HEK293 (cell line): ENCODE measurements around the gene ZNF616.
"Not testable (repeated sequence)": the region's sequence is repeated elsewhere in the genome, so short reads cannot be mapped to it uniquely, and the experiment has no call there.

ENCODE experiments used
- CTCF ChIA-PET: fragments of 350-600 bp; formaldehyde crosslinking; extraction: SDS; loops from one replicate; lab custom pipeline; 2021; ENCODE audit warnings: antibody characterized with exemption; lab: Yijun Ruan, JAX
- POLR2A ChIA-PET: fragments of 300-600 bp; formaldehyde crosslinking; extraction: SDS; loops from one replicate; lab custom pipeline; 2020; ENCODE audit warnings: antibody characterized with exemption, inconsistent platforms; lab: Yijun Ruan, JAX
- H3K27ac ChIP-seq: fragments of 200-500 bp; sonication (Bioruptor generic); 2 replicates; pipeline ENCODE4 v1.5.1; 2014; ENCODE audit warnings: low read depth, low read length, control low read depth, inconsistent platforms; ENCODE audit errors: extremely low read depth
- H3K36me3 ChIP-seq, 2 experiments: fragments of 200-500 bp in 1 of 2; sonication (Bioruptor generic) in 1 of 2; 1 replicate in 1 of 2; 2 replicates in 1 of 2; pipeline ENCODE4 v1.5.1; 2014 to 2017; ENCODE audit warnings: inconsistent platforms in 2 of 2, low read length in 2 of 2; ENCODE audit not compliant: control insufficient read depth in 2 of 2, insufficient read depth in 1 of 2
- H3K4me1 ChIP-seq: fragments of 200-500 bp; sonication (Bioruptor generic); 2 replicates; pipeline ENCODE4 v1.5.1; 2014; ENCODE audit warnings: mild to moderate bottlenecking, low read length, inconsistent platforms; ENCODE audit not compliant: control insufficient read depth, insufficient read depth
- H3K4me3 ChIP-seq: 2 replicates; pipeline ENCODE4 v1.5.1; 2011; ENCODE audit warnings: low read depth, mild to moderate bottlenecking, control low read depth, low read length, moderate library complexity
- H3K9me3 ChIP-seq: fragments of 200-500 bp; sonication (Bioruptor generic); 2 replicates; pipeline ENCODE4 v1.5.1; 2014; ENCODE audit warnings: low read depth, low read length, inconsistent platforms; ENCODE audit not compliant: control insufficient read depth, insufficient read depth
- BCL11A ChIP-seq: fragments of 450-650 bp; formaldehyde crosslinking; IDR thresholded peaks from 2 replicates; pipeline ENCODE4 v1.5.1; 2016; ENCODE audit warnings: low read depth, missing biosample characterization, missing genetic modification characterization
- GFI1B ChIP-seq: fragments of 450-650 bp; formaldehyde crosslinking; IDR thresholded peaks from 2 replicates; pipeline ENCODE4 v1.5.1; 2016; ENCODE audit warnings: missing biosample characterization, missing genetic modification characterization
- HOXA7 ChIP-seq: sonication (generic); formaldehyde crosslinking; IDR thresholded peaks from 2 replicates; pipeline ENCODE4 v1.8.1; 2022; ENCODE audit warnings: missing genetic modification reagents, borderline replicate concordance
- KLF1 ChIP-seq: fragments of 450-650 bp; formaldehyde crosslinking; IDR thresholded peaks from 2 replicates; pipeline ENCODE4 v1.5.1; 2016; ENCODE audit warnings: missing biosample characterization, missing genetic modification characterization
- MYNN ChIP-seq: fragments of 450-650 bp; formaldehyde crosslinking; IDR thresholded peaks from 2 replicates; pipeline ENCODE4 v1.5.1; 2016; ENCODE audit warnings: missing biosample characterization, missing genetic modification characterization, borderline replicate concordance
- OVOL3 ChIP-seq: fragments of 450-650 bp; formaldehyde crosslinking; IDR thresholded peaks from 2 replicates; pipeline ENCODE4 v1.5.1; 2016; ENCODE audit warnings: missing biosample characterization, missing genetic modification characterization
- TCF7L2 ChIP-seq: IDR thresholded peaks from 2 replicates; pipeline ENCODE4 v1.6.1; 2011; ENCODE audit warnings: low read depth, mild to moderate bottlenecking, inconsistent platforms, low read length, moderate library complexity, borderline replicate concordance
- ZNF184 ChIP-seq: fragments of 450-650 bp; IDR thresholded peaks from 2 replicates; pipeline ENCODE4 v1.5.1; 2018; ENCODE audit warnings: missing biosample characterization, mild to moderate bottlenecking, missing genetic modification characterization
- ZNF335 ChIP-seq: fragments of 450-650 bp; formaldehyde crosslinking; conservative IDR thresholded peaks from 2 replicates; pipeline ENCODE4 v1.5.1; 2016; ENCODE audit warnings: missing biosample characterization, missing genetic modification characterization
- ZNF350 ChIP-seq: fragments of 450-650 bp; formaldehyde crosslinking; IDR thresholded peaks from 2 replicates; pipeline ENCODE4 v1.5.0; 2017; ENCODE audit warnings: missing biosample characterization, mild to moderate bottlenecking, missing genetic modification characterization
- ZNF571 ChIP-seq: fragments of 450-650 bp; formaldehyde crosslinking; IDR thresholded peaks from 2 replicates; pipeline ENCODE4 v1.5.0; 2017; ENCODE audit warnings: missing biosample characterization, missing genetic modification characterization
- ZNF624 ChIP-seq: fragments of 450-650 bp; formaldehyde crosslinking; IDR thresholded peaks from 2 replicates; pipeline ENCODE4 v1.5.1; 2017; ENCODE audit warnings: missing biosample characterization, missing genetic modification characterization
- ZNF76 ChIP-seq: fragments of 450-650 bp; formaldehyde crosslinking; IDR thresholded peaks from 2 replicates; pipeline ENCODE4; 2016; ENCODE audit warnings: low read depth, missing biosample characterization, missing genetic modification characterization, borderline replicate concordance
- TF ChIP-seq, protein P1 (sequence below): fragments of 450-650 bp; formaldehyde crosslinking; IDR thresholded peaks from 2 replicates; pipeline ENCODE4 v1.5.1; 2017; ENCODE audit warnings: missing biosample characterization, missing genetic modification characterization
- TF ChIP-seq, protein P2 (sequence below): fragments of 450-650 bp; formaldehyde crosslinking; IDR thresholded peaks from 2 replicates; pipeline ENCODE4 v1.5.1; 2017; ENCODE audit warnings: missing biosample characterization, mild to moderate bottlenecking, missing genetic modification characterization, moderate library complexity
- TF ChIP-seq, protein P3 (sequence below): fragments of 450-650 bp; formaldehyde crosslinking; conservative IDR thresholded peaks from 2 replicates; pipeline ENCODE4 v1.5.1; 2016; ENCODE audit warnings: low read depth, missing biosample characterization, missing genetic modification characterization
- TF ChIP-seq, protein P4 (sequence below): fragments of 450-650 bp; formaldehyde crosslinking; IDR thresholded peaks from 2 replicates; pipeline ENCODE4 v1.5.1; 2016; ENCODE audit warnings: missing biosample characterization, missing genetic modification characterization
- TF ChIP-seq, protein P5 (sequence below): fragments of 450-650 bp; formaldehyde crosslinking; IDR thresholded peaks from 2 replicates; pipeline ENCODE4 v1.5.1; 2016; ENCODE audit warnings: missing biosample characterization, missing genetic modification characterization
- TF ChIP-seq, protein P6 (sequence below): fragments of 450-650 bp; formaldehyde crosslinking; IDR thresholded peaks from 2 replicates; pipeline ENCODE4 v1.5.1; 2016; ENCODE audit warnings: missing biosample characterization, missing genetic modification characterization

ZNF616 gene

DNA sequence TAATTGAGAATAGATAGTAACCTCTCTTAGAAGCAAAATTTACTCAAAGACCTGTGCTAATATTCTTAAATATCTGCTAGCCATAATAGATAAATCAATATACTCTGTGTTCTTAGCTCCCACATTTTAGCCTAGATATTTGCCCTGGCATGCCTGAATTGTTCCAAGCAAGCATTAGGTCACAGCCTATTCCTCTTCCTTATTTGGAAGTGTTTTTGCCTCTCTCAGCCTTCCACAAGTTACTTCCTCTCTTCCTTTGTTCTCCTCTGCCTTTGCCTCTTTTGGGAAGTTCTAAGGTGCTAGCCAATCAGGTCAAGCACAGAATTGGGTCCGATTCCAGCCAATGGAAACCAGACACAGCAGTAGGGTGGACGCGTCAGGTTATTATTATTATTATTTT is 43.3 kb downstream of the ZNF616 start:
- CTCF ChIA-PET, H3K9me3 ChIP-seq, POLR2A ChIA-PET, H3K4me3 ChIP-seq, H3K27ac ChIP-seq, H3K4me1 ChIP-seq: not testable (repeated sequence)
- peaks cover 9 to 23% of the 10 kb centered on the region in 2 experiments; a peak in 2 of 3 replicates for H3K36me3 ChIP-seq

DNA sequence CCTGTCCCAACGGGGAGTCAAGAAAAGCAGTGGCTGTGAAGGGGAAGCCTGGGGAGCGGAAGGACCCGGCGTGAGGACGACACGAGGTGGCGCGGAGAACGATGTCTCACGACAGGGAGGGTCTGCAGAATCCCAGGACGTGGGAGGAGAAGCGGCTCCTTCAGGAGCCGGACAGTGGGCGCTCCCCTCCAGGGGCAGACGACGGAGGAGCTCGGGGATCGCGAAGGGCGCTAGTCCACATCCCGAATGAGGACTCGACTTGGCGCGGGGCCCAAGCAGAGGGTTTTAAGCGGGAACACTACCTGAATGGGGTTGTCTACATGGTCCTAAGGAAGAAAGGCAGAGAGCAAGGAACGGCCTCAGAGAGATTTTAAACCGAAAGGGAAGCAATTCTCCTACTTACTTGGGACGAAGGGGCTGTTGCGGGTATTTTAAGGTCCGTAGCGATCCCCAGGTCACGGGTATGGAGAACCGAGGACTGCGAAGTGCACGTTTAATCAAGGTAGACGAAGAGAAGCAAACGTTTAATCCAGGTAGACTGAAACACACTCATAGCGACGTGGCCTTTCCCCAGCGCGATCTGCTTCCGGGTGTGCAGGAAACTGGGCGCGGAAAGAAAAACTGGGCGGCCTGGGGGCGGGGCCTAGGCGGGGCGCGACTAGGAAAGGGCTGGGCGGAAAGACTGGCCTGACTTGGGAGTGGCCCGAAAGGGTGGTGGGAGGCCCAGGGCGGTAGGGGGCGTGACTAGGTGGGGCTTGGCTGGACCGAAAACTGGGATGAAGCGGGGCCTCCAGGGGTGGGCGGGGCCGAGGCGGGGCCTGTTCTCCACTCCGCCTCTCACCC is 44.3 kb downstream of the ZNF616 start, which contains the start of gene ZNF841:
ZNF841 (minus strand) TSS at position 594 of the 843 bp plus-strand sequence. CDS start 10,964 bp downstream, outside the sequence.
- ChIA-PET POLR2A (interaction anchor here (0.9 kb wide), 1 partner anchor 94 kb away, joined by 7 read pairs; no protein-coding TSS in a partner anchor), CTCF (no interaction called here)
- H3K4me1 ChIP-seq, result no peaks in the 10 kb centered on the region
- H3K36me3 ChIP-seq, result peaks cover 9 to 32% of the 10 kb centered on the region in 2 experiments; a peak in 2 of 3 replicates
- peak within 1 kb of the TSS; percentile 92 for H3K4me3 ChIP-seq
- peaks cover 2% of the 10 kb centered on the region for H3K9me3 ChIP-seq
- peak within 1 kb of the TSS; percentile 43; the same call in 1 of the 2 replicates for H3K27ac ChIP-seq
- TF ChIP-seq, protein P1, sequence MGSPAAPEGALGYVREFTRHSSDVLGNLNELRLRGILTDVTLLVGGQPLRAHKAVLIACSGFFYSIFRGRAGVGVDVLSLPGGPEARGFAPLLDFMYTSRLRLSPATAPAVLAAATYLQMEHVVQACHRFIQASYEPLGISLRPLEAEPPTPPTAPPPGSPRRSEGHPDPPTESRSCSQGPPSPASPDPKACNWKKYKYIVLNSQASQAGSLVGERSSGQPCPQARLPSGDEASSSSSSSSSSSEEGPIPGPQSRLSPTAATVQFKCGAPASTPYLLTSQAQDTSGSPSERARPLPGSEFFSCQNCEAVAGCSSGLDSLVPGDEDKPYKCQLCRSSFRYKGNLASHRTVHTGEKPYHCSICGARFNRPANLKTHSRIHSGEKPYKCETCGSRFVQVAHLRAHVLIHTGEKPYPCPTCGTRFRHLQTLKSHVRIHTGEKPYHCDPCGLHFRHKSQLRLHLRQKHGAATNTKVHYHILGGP (tag by site-specific recombination), result no peak
- 0 out of 2 replicates have a peak, but pooled peaks have one; percentile 45 for TF ChIP-seq ZNF350 (tag by site-specific recombination)
- no peak for TF ChIP-seq ZNF624 (tag by site-specific recombination)
- TF ChIP-seq HOXA7 (CRISPR knock-in tag), result no peak
- TF ChIP-seq BCL11A (tag by site-specific recombination), result no peak
- TF ChIP-seq, protein P2, sequence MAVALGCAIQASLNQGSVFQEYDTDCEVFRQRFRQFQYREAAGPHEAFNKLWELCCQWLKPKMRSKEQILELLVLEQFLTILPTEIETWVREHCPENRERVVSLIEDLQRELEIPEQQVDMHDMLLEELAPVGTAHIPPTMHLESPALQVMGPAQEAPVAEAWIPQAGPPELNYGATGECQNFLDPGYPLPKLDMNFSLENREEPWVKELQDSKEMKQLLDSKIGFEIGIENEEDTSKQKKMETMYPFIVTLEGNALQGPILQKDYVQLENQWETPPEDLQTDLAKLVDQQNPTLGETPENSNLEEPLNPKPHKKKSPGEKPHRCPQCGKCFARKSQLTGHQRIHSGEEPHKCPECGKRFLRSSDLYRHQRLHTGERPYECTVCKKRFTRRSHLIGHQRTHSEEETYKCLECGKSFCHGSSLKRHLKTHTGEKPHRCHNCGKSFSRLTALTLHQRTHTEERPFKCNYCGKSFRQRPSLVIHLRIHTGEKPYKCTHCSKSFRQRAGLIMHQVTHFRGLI, result peak; percentile 18; the same call in 1 of the 2 replicates
- TF ChIP-seq, protein P3, sequence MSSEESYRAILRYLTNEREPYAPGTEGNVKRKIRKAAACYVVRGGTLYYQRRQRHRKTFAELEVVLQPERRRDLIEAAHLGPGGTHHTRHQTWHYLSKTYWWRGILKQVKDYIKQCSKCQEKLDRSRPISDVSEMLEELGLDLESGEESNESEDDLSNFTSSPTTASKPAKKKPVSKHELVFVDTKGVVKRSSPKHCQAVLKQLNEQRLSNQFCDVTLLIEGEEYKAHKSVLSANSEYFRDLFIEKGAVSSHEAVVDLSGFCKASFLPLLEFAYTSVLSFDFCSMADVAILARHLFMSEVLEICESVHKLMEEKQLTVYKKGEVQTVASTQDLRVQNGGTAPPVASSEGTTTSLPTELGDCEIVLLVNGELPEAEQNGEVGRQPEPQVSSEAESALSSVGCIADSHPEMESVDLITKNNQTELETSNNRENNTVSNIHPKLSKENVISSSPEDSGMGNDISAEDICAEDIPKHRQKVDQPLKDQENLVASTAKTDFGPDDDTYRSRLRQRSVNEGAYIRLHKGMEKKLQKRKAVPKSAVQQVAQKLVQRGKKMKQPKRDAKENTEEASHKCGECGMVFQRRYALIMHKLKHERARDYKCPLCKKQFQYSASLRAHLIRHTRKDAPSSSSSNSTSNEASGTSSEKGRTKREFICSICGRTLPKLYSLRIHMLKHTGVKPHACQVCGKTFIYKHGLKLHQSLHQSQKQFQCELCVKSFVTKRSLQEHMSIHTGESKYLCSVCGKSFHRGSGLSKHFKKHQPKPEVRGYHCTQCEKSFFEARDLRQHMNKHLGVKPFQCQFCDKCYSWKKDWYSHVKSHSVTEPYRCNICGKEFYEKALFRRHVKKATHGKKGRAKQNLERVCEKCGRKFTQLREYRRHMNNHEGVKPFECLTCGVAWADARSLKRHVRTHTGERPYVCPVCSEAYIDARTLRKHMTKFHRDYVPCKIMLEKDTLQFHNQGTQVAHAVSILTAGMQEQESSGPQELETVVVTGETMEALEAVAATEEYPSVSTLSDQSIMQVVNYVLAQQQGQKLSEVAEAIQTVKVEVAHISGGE (tag by site-specific recombination), result peak; percentile 96
- TF ChIP-seq TCF7L2, result no peak
- TF ChIP-seq ZNF76 (tag by site-specific recombination), result no peak
- no peak for TF ChIP-seq OVOL3 (tag by site-specific recombination)
- TF ChIP-seq ZNF571 (tag by site-specific recombination), result no peak
- TF ChIP-seq MYNN (tag by site-specific recombination), result no peak
- TF ChIP-seq, protein P4, sequence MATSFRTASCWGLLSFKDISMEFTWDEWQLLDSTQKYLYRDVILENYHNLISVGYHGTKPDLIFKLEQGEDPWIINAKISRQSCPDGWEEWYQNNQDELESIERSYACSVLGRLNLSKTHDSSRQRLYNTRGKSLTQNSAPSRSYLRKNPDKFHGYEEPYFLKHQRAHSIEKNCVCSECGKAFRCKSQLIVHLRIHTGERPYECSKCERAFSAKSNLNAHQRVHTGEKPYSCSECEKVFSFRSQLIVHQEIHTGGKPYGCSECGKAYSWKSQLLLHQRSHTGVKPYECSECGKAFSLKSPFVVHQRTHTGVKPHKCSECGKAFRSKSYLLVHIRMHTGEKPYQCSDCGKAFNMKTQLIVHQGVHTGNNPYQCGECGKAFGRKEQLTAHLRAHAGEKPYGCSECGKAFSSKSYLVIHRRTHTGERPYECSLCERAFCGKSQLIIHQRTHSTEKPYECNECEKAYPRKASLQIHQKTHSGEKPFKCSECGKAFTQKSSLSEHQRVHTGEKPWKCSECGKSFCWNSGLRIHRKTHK, result no peak
- TF ChIP-seq, protein P5, sequence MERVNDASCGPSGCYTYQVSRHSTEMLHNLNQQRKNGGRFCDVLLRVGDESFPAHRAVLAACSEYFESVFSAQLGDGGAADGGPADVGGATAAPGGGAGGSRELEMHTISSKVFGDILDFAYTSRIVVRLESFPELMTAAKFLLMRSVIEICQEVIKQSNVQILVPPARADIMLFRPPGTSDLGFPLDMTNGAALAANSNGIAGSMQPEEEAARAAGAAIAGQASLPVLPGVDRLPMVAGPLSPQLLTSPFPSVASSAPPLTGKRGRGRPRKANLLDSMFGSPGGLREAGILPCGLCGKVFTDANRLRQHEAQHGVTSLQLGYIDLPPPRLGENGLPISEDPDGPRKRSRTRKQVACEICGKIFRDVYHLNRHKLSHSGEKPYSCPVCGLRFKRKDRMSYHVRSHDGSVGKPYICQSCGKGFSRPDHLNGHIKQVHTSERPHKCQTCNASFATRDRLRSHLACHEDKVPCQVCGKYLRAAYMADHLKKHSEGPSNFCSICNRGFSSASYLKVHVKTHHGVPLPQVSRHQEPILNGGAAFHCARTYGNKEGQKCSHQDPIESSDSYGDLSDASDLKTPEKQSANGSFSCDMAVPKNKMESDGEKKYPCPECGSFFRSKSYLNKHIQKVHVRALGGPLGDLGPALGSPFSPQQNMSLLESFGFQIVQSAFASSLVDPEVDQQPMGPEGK, result 0 out of 2 replicates have a peak, but pooled peaks have one; percentile 36
- no peak for TF ChIP-seq ZNF184 (tag by site-specific recombination)
- peak; percentile 48; the same call in 1 of the 2 replicates for TF ChIP-seq ZNF335
- no peak for TF ChIP-seq GFI1B (tag by site-specific recombination)
- peak; percentile 91 for TF ChIP-seq KLF1 (tag by site-specific recombination)
- TF ChIP-seq, protein P6, sequence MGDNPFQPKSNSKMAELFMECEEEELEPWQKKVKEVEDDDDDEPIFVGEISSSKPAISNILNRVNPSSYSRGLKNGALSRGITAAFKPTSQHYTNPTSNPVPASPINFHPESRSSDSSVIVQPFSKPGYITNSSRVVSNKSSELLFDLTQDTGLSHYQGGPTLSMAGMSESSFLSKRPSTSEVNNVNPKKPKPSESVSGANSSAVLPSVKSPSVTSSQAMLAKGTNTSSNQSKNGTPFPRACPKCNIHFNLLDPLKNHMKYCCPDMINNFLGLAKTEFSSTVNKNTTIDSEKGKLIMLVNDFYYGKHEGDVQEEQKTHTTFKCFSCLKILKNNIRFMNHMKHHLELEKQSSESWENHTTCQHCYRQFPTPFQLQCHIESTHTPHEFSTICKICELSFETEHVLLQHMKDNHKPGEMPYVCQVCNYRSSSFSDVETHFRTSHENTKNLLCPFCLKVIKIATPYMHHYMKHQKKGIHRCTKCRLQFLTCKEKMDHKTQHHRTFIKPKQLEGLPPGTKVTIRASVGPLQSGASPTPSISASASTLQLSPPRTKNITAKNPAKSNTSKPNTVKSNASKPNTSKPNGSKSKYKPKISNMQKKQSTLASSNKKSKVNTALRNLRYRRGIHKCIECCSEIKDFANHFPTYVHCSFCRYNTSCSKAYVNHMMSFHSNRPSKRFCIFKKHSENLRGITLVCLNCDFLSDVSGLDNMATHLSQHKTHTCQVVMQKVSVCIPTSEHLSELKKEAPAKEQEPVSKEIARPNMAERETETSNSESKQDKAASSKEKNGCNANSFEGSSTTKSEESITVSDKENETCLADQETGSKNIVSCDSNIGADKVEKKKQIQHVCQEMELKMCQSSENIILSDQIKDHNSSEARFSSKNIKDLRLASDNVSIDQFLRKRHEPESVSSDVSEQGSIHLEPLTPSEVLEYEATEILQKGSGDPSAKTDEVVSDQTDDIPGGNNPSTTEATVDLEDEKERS (tag by site-specific recombination), result no peak
